H1 (cell line): ENCODE data around the gene RIPOR2. TPM values are rescaled to one million over a fixed set of nuclear protein-coding genes. Genes with fewer than 3 reads are reported as not detected.

Experiments used
- FOSL1 ChIP-seq: IDR thresholded peaks from 2 replicates; pipeline ENCODE4 v1.6.1; 2011; ENCODE audit warnings: mild to moderate bottlenecking, low read depth, low read length, moderate library complexity; ENCODE audit not compliant: insufficient read depth
- KDM1A ChIP-seq: fragments of 200-600, 300-600 bp; sonication (generic); IDR thresholded peaks from 2 replicates; pipeline ENCODE4 v1.7.1; 2016; ENCODE audit warnings: mild to moderate bottlenecking, low read length, borderline replicate concordance
- SRF ChIP-seq: IDR thresholded peaks from 2 replicates; pipeline ENCODE4 v1.6.1; 2011; ENCODE audit warnings: mild to moderate bottlenecking, low read depth, low read length, moderate library complexity
- polyA plus RNA-seq, 7 experiments: library from polyadenylated mRNA; depleted of rRNA in 3 of 7; stranded (reverse) in 5 of 7; unstranded in 2 of 7; fragments of >200 nt in 5 of 7; fragments of 200-250 nt in 2 of 7; gene quantifications; 1 replicate in 5 of 7; 2 replicates in 1 of 7; 4 replicates in 1 of 7; pipeline versions ENCODE4 v1.2.1 to v1.2.3, GENCODE V29; 2011 to 2013; ENCODE audit warnings: missing spikeins in 2 of 7, mixed read lengths in 2 of 7
- total RNA-seq: library from RNA; stranded (reverse); fragmentation: NEBNext Ultra II Directional; extraction: Animal tissue kit (Norgen Biotek cat#: 25700); gene quantifications from 2 replicates; pipeline ENCODE4 v1.2.1, GENCODE V29; 2021
- TF ChIP-seq, protein P1 (sequence below): fragments of 300-600 bp; sonication (generic); IDR thresholded peaks from 2 replicates; pipeline ENCODE4 v1.7.1; 2012; ENCODE audit warnings: low read length, moderate library complexity, mild to moderate bottlenecking, inconsistent platforms; ENCODE audit not compliant: insufficient replicate concordance

RIPOR2 gene
- total and polyA plus RNA-seq, 2 of the 8 experiments (the other 6 are each of a cell fraction or from before 2014, with no cell fraction given) = 16.7 to 45.6 TPM

DNA sequence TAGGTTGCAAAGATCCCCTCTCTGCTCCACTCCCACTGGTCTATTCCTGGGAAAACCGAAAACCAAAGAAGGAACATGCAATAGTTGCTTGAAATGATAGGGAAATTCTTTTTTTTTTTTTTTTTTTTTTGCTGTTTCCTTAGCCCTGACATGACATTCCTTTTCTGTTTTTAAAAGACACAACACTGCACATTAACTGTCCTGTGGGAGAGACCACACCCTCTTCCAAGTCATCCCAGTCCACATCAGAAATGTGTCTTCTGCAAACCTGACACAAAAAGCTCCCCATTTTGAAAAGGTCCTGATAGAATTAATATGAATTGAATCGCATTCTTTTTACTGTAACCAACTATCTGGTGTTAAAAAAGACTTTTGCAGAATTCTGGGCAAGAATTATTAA lies 43.4 kb upstream of the RIPOR2 start (continued):
- no peak for TF ChIP-seq SRF
- TF ChIP-seq FOSL1 = no peak
- no peak for TF ChIP-seq KDM1A
- TF ChIP-seq, protein P1, sequence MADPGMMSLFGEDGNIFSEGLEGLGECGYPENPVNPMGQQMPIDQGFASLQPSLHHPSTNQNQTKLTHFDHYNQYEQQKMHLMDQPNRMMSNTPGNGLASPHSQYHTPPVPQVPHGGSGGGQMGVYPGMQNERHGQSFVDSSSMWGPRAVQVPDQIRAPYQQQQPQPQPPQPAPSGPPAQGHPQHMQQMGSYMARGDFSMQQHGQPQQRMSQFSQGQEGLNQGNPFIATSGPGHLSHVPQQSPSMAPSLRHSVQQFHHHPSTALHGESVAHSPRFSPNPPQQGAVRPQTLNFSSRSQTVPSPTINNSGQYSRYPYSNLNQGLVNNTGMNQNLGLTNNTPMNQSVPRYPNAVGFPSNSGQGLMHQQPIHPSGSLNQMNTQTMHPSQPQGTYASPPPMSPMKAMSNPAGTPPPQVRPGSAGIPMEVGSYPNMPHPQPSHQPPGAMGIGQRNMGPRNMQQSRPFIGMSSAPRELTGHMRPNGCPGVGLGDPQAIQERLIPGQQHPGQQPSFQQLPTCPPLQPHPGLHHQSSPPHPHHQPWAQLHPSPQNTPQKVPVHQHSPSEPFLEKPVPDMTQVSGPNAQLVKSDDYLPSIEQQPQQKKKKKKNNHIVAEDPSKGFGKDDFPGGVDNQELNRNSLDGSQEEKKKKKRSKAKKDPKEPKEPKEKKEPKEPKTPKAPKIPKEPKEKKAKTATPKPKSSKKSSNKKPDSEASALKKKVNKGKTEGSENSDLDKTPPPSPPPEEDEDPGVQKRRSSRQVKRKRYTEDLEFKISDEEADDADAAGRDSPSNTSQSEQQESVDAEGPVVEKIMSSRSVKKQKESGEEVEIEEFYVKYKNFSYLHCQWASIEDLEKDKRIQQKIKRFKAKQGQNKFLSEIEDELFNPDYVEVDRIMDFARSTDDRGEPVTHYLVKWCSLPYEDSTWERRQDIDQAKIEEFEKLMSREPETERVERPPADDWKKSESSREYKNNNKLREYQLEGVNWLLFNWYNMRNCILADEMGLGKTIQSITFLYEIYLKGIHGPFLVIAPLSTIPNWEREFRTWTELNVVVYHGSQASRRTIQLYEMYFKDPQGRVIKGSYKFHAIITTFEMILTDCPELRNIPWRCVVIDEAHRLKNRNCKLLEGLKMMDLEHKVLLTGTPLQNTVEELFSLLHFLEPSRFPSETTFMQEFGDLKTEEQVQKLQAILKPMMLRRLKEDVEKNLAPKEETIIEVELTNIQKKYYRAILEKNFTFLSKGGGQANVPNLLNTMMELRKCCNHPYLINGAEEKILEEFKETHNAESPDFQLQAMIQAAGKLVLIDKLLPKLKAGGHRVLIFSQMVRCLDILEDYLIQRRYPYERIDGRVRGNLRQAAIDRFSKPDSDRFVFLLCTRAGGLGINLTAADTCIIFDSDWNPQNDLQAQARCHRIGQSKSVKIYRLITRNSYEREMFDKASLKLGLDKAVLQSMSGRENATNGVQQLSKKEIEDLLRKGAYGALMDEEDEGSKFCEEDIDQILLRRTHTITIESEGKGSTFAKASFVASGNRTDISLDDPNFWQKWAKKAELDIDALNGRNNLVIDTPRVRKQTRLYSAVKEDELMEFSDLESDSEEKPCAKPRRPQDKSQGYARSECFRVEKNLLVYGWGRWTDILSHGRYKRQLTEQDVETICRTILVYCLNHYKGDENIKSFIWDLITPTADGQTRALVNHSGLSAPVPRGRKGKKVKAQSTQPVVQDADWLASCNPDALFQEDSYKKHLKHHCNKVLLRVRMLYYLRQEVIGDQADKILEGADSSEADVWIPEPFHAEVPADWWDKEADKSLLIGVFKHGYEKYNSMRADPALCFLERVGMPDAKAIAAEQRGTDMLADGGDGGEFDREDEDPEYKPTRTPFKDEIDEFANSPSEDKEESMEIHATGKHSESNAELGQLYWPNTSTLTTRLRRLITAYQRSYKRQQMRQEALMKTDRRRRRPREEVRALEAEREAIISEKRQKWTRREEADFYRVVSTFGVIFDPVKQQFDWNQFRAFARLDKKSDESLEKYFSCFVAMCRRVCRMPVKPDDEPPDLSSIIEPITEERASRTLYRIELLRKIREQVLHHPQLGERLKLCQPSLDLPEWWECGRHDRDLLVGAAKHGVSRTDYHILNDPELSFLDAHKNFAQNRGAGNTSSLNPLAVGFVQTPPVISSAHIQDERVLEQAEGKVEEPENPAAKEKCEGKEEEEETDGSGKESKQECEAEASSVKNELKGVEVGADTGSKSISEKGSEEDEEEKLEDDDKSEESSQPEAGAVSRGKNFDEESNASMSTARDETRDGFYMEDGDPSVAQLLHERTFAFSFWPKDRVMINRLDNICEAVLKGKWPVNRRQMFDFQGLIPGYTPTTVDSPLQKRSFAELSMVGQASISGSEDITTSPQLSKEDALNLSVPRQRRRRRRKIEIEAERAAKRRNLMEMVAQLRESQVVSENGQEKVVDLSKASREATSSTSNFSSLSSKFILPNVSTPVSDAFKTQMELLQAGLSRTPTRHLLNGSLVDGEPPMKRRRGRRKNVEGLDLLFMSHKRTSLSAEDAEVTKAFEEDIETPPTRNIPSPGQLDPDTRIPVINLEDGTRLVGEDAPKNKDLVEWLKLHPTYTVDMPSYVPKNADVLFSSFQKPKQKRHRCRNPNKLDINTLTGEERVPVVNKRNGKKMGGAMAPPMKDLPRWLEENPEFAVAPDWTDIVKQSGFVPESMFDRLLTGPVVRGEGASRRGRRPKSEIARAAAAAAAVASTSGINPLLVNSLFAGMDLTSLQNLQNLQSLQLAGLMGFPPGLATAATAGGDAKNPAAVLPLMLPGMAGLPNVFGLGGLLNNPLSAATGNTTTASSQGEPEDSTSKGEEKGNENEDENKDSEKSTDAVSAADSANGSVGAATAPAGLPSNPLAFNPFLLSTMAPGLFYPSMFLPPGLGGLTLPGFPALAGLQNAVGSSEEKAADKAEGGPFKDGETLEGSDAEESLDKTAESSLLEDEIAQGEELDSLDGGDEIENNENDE = no peak
